SK-N-SH treated with all-trans-retinoic acid at 6 μM for 48 hours (cell line): ENCODE measurements around the gene POLR2H.

Experiments used
- ATAC-seq: fragments of 200-7000 bp; cut with Tn5 transposase; 3 replicates; pipeline ENCODE4 v1.9.1; 2020; ENCODE audit warnings: mild to moderate bottlenecking, moderate library complexity
- GLIS3 ChIP-seq: fragments of 250-450 bp; sonication (Bioruptor Pico); IDR thresholded peaks from 2 replicates; pipeline ENCODE4 v1.5.0; 2020; ENCODE audit warnings: mild to moderate bottlenecking, moderate library complexity
- ISL1 ChIP-seq: fragments of 250-450 bp; sonication (Bioruptor Pico); IDR thresholded peaks from 2 replicates; pipeline ENCODE4 v2.1.2; 2022; ENCODE audit warnings: mild to moderate bottlenecking, moderate library complexity
- OSR1 ChIP-seq: fragments of 250-450 bp; sonication (Bioruptor Pico); IDR thresholded peaks from 2 replicates; pipeline ENCODE4 v1.8.0; 2022; ENCODE audit warnings: moderate library complexity, mild to moderate bottlenecking, inconsistent platforms
- PPARA ChIP-seq: fragments of 250-450 bp; sonication (Bioruptor Pico); IDR thresholded peaks from 2 replicates; pipeline ENCODE4 v1.5.0; 2020; ENCODE audit warnings: mild to moderate bottlenecking, borderline replicate concordance
- RARB ChIP-seq: fragments of 250-450 bp; sonication (Bioruptor Pico); IDR thresholded peaks from 2 replicates; pipeline ENCODE4 v1.8.0; 2021; ENCODE audit warnings: mild to moderate bottlenecking, moderate library complexity
- SNAI2 ChIP-seq: fragments of 250-450 bp; sonication (Bioruptor Pico); IDR thresholded peaks from 2 replicates; pipeline ENCODE4 v1.5.0; 2020; ENCODE audit warnings: mild to moderate bottlenecking, moderate library complexity
- TCF4 ChIP-seq: fragments of 250-450 bp; sonication (Bioruptor Pico); IDR thresholded peaks from 2 replicates; pipeline ENCODE4 v1.8.0; 2021; ENCODE audit warnings: mild to moderate bottlenecking, moderate library complexity, borderline replicate concordance
- TOX ChIP-seq: fragments of 250-450 bp; sonication (Bioruptor Pico); IDR thresholded peaks from 2 replicates; pipeline ENCODE4 v1.8.0; 2021; ENCODE audit warnings: mild to moderate bottlenecking, moderate library complexity, borderline replicate concordance
- ZFP3 ChIP-seq: fragments of 250-450 bp; sonication (Bioruptor Pico); IDR thresholded peaks from 2 replicates; pipeline ENCODE4 v1.5.0; 2020; ENCODE audit warnings: mild to moderate bottlenecking, moderate library complexity
- ZNF565 ChIP-seq: fragments of 450-650 bp; formaldehyde crosslinking; conservative IDR thresholded peaks from 2 replicates; pipeline ENCODE4 v1.5.0; 2020; ENCODE audit warnings: low read depth, mild to moderate bottlenecking, moderate library complexity
- ZNF70 ChIP-seq: fragments of 450-650 bp; formaldehyde crosslinking; IDR thresholded peaks from 2 replicates; pipeline ENCODE4 v1.5.0; 2020; ENCODE audit warnings: mild to moderate bottlenecking, moderate library complexity
- ZNF8 ChIP-seq: fragments of 450-650 bp; formaldehyde crosslinking; IDR thresholded peaks from 2 replicates; pipeline ENCODE4 v1.5.0; 2020; ENCODE audit warnings: mild to moderate bottlenecking, moderate library complexity
- TF ChIP-seq, protein P1 (sequence below): fragments of 250-450 bp; sonication (Bioruptor Pico); IDR thresholded peaks from 2 replicates; pipeline ENCODE4 v1.8.0; 2020; ENCODE audit warnings: mild to moderate bottlenecking, moderate library complexity, borderline replicate concordance
- TF ChIP-seq, protein P2 (sequence below): fragments of 250-450 bp; sonication (Bioruptor Pico); IDR thresholded peaks from 2 replicates; pipeline ENCODE4 v1.8.0; 2021; ENCODE audit warnings: low read depth, mild to moderate bottlenecking, moderate library complexity, borderline replicate concordance
- TF ChIP-seq, protein P3 (sequence below): fragments of 250-450 bp; sonication (Bioruptor Pico); IDR thresholded peaks from 2 replicates; pipeline ENCODE4 v1.5.1; 2021; ENCODE audit warnings: mild to moderate bottlenecking, moderate library complexity
- TF ChIP-seq, protein P4 (sequence below): fragments of 250-450 bp; sonication (Bioruptor Pico); IDR thresholded peaks from 2 replicates; pipeline ENCODE4 v1.5.0; 2020; ENCODE audit warnings: mild to moderate bottlenecking, moderate library complexity

Gene POLR2H

DNA sequence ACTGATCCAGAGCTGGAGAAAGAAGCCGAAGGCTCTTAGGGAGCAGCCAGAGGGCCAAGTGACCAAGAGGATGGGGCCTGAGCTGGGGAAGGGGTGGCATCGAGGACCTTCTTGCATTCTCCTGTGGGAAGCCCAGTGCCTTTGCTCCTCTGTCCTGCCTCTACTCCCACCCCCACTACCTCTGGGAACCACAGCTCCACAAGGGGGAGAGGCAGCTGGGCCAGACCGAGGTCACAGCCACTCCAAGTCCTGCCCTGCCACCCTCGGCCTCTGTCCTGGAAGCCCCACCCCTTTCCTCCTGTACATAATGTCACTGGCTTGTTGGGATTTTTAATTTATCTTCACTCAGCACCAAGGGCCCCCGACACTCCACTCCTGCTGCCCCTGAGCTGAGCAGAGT lies 27.9 kb downstream of the POLR2H start (continued):
- TF ChIP-seq GLIS3 (CRISPR knock-in tag) (no peak), RARB (CRISPR knock-in tag) (no peak), OSR1 (CRISPR knock-in tag) (no peak), ZNF565 (CRISPR knock-in tag) (no peak)
- TF ChIP-seq, protein P1, sequence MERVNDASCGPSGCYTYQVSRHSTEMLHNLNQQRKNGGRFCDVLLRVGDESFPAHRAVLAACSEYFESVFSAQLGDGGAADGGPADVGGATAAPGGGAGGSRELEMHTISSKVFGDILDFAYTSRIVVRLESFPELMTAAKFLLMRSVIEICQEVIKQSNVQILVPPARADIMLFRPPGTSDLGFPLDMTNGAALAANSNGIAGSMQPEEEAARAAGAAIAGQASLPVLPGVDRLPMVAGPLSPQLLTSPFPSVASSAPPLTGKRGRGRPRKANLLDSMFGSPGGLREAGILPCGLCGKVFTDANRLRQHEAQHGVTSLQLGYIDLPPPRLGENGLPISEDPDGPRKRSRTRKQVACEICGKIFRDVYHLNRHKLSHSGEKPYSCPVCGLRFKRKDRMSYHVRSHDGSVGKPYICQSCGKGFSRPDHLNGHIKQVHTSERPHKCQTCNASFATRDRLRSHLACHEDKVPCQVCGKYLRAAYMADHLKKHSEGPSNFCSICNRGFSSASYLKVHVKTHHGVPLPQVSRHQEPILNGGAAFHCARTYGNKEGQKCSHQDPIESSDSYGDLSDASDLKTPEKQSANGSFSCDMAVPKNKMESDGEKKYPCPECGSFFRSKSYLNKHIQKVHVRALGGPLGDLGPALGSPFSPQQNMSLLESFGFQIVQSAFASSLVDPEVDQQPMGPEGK, result no peak
- TF ChIP-seq, protein P2, sequence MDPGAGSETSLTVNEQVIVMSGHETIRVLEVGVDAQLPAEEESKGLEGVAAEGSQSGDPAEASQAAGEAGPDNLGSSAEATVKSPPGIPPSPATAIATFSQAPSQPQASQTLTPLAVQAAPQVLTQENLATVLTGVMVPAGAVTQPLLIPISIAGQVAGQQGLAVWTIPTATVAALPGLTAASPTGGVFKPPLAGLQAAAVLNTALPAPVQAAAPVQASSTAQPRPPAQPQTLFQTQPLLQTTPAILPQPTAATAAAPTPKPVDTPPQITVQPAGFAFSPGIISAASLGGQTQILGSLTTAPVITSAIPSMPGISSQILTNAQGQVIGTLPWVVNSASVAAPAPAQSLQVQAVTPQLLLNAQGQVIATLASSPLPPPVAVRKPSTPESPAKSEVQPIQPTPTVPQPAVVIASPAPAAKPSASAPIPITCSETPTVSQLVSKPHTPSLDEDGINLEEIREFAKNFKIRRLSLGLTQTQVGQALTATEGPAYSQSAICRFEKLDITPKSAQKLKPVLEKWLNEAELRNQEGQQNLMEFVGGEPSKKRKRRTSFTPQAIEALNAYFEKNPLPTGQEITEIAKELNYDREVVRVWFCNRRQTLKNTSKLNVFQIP (CRISPR knock-in tag), result no peak
- TF ChIP-seq, protein P3, sequence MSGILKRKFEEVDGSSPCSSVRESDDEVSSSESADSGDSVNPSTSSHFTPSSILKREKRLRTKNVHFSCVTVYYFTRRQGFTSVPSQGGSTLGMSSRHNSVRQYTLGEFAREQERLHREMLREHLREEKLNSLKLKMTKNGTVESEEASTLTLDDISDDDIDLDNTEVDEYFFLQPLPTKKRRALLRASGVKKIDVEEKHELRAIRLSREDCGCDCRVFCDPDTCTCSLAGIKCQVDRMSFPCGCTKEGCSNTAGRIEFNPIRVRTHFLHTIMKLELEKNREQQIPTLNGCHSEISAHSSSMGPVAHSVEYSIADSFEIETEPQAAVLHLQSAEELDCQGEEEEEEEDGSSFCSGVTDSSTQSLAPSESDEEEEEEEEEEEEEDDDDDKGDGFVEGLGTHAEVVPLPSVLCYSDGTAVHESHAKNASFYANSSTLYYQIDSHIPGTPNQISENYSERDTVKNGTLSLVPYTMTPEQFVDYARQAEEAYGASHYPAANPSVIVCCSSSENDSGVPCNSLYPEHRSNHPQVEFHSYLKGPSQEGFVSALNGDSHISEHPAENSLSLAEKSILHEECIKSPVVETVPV (CRISPR knock-in tag), result no peak

DNA sequence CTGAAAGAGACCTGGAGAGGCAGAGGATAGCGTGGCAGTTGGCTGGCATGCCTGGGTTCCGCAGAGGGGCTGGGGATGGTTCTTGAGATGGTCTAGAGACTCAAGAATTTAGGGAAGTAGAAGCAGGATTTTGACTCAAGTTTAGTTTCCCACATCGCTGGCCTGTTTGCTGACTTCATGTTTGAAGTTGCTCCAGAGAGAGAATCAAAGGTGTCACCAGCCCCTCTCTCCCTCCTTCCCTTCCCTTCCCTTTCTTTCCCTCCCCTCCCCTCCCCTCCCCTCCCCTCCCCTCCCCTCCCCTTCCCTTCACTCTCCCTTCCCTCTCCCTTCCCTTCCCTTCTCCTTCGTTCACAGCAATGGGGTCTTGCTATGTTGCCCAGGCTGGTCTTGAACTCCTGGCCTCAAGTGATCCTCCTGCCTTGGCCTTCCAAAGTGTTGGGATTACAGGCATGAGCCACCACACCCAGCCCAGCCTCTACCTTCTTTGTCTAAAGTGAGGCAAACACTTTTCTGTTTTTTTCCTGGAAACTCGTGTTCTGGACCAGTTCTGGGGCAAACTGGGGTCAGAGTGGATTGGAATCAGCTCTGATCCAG lies 28.5 kb downstream of the POLR2H start:
- ATAC-seq, result no peak
- no peak for TF ChIP-seq OSR1 (CRISPR knock-in tag)

DNA sequence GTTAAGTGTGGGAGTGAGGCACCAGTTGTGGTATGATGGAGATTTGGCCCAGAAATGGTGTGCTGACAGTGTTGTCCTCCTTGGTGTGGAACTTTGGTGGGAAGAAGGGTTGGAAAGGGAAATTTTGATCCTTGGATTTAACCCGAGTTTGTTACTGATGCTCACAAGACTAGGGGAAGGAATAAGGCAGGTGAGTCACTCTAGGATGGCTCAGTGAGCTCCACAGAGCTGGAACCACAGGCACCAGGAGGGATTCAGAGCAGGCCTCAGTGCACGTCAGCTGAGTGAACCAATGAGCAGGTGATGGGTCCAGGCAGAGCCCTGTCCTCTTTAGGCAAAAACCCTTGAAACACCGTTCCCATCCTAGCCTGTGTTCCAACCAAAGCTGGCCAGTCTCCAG lies 29.8 kb downstream of the POLR2H start:
- no peak for ATAC-seq

DNA sequence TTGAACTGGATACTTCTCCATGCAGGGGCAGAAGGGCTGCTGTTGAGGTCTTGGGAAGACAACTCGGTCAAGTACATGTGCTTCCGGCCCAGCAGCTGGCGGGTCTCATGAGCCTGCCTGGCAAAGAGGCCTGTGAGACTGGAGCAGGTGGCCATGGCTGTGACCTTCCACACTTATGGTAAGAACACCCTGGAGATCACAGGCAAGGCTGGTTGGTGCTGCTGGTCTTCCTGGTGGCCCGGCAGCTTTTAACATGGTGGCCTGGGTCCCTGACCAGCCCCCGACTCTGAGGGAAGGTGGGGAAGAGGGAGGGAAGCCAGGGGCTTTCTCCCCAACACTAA lies 33.8 kb downstream of the POLR2H start:
- ATAC-seq, result no peak
- TF ChIP-seq ZFP3 (CRISPR knock-in tag) (no peak), GLIS3 (CRISPR knock-in tag) (no peak), PPARA (CRISPR knock-in tag) (no peak), OSR1 (CRISPR knock-in tag) (no peak), ZNF8 (no peak), ISL1 (CRISPR knock-in tag) (no peak), TCF4 (CRISPR knock-in tag) (no peak), SNAI2 (no peak), ZNF70 (CRISPR knock-in tag) (no peak), TOX (CRISPR knock-in tag) (no peak)
- TF ChIP-seq, protein P2 (CRISPR knock-in tag), result no peak
- TF ChIP-seq, protein P1, result no peak
- TF ChIP-seq, protein P3 (CRISPR knock-in tag), result no peak

More for the DNA sequence above, 29.8 kb downstream of the POLR2H start:
- TF ChIP-seq ISL1 (CRISPR knock-in tag) (no peak), OSR1 (CRISPR knock-in tag) (no peak)
- TF ChIP-seq, protein P4, sequence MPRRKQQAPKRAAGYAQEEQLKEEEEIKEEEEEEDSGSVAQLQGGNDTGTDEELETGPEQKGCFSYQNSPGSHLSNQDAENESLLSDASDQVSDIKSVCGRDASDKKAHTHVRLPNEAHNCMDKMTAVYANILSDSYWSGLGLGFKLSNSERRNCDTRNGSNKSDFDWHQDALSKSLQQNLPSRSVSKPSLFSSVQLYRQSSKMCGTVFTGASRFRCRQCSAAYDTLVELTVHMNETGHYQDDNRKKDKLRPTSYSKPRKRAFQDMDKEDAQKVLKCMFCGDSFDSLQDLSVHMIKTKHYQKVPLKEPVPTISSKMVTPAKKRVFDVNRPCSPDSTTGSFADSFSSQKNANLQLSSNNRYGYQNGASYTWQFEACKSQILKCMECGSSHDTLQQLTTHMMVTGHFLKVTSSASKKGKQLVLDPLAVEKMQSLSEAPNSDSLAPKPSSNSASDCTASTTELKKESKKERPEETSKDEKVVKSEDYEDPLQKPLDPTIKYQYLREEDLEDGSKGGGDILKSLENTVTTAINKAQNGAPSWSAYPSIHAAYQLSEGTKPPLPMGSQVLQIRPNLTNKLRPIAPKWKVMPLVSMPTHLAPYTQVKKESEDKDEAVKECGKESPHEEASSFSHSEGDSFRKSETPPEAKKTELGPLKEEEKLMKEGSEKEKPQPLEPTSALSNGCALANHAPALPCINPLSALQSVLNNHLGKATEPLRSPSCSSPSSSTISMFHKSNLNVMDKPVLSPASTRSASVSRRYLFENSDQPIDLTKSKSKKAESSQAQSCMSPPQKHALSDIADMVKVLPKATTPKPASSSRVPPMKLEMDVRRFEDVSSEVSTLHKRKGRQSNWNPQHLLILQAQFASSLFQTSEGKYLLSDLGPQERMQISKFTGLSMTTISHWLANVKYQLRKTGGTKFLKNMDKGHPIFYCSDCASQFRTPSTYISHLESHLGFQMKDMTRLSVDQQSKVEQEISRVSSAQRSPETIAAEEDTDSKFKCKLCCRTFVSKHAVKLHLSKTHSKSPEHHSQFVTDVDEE (CRISPR knock-in tag), result no peak
